Epithelial cell of proximal tubule (primary cell): ENCODE results near the gene CASP4. TPM values are rescaled to one million over a fixed set of nuclear protein-coding genes. Genes with fewer than 3 reads are reported as not detected.

Source experiments
- DNase-seq: peaks from one replicate; pipeline ENCODE4 v3.0.0-alpha.2; 2011; ENCODE audit warnings: low read depth
- H3K4me3 ChIP-seq: 2 replicates; pipeline ENCODE4 v1.5.1; 2011; ENCODE audit warnings: low read depth, mild to moderate bottlenecking, low read length
- CTCF ChIP-seq: conservative IDR thresholded peaks from 2 replicates; pipeline ENCODE4 v1.5.1; 2012; ENCODE audit warnings: low read depth, mild to moderate bottlenecking, low read length
- total RNA-seq: library from RNA; depleted of rRNA; stranded (reverse); fragments of >200 nt; gene quantifications from 2 replicates; pipeline ENCODE4 v1.2.3, GENCODE V29; 2015

The CASP4 gene
- total RNA-seq, 1 donor from 2014 or later = 27.6 TPM

GRCh38 chr11:104895634-104896033, 72.7 kb downstream of the CASP4 start:
- no peak for DNase-seq
- H3K4me3 ChIP-seq = no peak overlapping the region
- TF ChIP-seq CTCF = no peak

GRCh38 chr11:104893876-104894275, 74.5 kb downstream of the CASP4 start:
- TF ChIP-seq CTCF = no peak
- DNase-seq = no peak
- H3K4me3 ChIP-seq = no peak overlapping the region

Other genes with a start within 250 kb of the CASP4 start
- gene CASP12, start 70.1 kb downstream of the CASP4 start, total RNA-seq = not detected in 2 replicates
- not detected in 2 replicates for gene CASP5, start 54.6 kb upstream of the CASP4 start, total RNA-seq
- gene CASP1, start 66.6 kb upstream of the CASP4 start, total RNA-seq = 0.29 TPM in 1 of 2 replicates, not detected in the other
- not detected in 2 replicates for gene CARD16, start 76.8 kb upstream of the CASP4 start, total RNA-seq
- gene CARD18, start 171.2 kb upstream of the CASP4 start, total RNA-seq = not detected in 2 replicates